ENCODE results near the gene ZSWIM8.
A peak's percentile ranks its signal among the peaks of the same experiment; 100 is the strongest.
"Not testable (repeated sequence)": the region's sequence is repeated elsewhere in the genome, so short reads cannot be mapped to it uniquely, and the experiment has no call there.

ZSWIM8 gene

DNA sequence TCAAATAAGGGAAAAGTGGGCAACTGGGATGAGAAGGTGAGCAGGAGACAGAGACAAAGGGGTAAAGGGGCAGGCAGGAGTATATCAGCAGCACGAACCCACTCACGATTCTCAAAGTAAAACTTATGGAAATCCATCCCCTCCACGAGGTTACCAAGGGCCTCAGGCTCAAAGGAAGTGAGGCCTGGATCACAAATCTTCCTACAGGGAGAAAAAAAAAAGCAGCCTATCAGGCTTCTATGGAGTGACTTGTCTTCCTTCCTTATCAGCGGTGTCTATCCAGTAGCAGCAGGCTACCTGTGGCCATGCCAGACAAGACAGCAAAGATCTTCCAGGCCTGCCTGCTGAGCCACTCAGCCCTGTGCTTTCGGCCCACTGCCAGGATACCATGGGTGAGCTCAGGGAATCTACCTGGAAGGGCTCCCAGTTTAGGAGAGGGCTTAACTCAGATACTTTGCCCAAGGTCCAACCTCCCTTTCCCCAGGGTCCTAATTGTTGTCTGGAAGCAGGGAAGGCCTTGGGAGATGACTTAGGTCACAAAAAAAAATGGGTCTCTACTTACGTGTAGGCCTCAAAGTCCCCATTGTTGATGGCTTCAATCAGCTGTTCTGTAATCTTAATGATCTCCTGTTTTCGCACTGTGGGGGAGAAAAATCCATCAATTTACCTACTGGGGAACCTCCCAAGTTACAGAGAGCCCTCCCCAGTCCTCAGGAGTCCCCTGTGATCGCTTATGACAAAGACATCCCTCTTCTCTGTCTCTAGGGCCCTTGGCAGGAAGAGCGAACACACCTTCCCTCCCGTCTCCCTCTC, 31.7 kb downstream of the ZSWIM8 start:
- DNase-seq (no peak), ATAC-seq (no peak)

DNA sequence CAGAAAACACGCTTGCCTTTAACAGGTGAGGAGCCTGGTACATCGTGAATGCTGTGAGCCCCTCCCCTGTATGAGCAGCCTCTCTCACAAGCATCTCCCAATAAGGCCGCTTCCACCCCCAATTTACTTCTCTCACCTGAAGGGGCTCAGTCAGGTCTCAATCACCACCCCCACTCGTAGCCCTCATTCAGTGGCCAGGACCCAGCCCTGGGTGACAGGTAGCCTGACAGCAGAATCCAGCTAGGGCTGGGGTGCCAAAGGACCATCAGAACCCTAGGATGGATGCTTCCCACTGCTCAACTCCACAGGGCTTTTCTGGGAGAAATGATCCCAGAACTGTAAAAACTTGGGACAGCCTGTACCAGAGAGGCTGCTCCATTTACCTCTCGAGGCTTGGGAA, 32.4 kb downstream of the ZSWIM8 start:
- ATAC-seq (no peak), DNase-seq (no peak)

DNA sequence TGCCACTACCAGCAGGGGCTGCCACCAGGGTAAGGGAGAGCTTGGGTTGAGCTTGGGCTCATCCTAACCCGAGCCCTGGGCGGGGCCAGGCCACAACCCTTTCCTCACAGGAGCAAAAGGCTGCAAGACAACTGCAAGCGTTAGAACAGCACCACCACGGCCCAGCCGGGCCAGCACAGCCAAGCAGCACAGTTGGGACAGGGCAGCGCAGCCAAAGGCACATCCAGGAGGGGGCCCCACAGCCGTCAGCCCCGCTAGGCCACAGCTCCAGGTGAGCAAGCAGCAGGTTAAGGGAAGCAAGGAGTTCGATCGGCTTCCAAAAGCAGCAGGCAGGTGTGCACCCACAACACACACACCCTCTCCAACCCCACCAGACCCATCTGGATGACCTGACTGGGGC, 33.0 kb downstream of the ZSWIM8 start:
- no peak for DNase-seq
- ATAC-seq, result no peak

DNA sequence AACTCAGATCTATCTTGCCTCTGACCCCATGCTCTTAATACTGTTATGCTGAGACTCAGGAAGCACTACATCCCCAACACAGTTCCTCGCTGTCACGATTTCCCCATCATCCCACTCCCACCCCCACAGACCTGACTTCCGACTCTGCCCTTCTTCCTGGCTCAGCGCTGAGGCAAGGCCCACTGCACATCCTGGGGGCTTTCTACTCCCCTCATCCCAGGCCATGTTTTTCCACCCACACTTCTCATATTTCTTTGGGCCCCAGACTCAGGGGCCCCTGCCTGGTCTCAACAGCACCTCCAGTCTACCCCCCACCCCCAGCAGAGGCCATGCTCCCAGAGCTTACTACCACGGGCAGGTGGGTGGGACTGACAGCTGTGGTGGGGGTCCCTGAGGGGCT, 33.7 kb downstream of the ZSWIM8 start:
- no peak for DNase-seq
- no peak for ATAC-seq

DNA sequence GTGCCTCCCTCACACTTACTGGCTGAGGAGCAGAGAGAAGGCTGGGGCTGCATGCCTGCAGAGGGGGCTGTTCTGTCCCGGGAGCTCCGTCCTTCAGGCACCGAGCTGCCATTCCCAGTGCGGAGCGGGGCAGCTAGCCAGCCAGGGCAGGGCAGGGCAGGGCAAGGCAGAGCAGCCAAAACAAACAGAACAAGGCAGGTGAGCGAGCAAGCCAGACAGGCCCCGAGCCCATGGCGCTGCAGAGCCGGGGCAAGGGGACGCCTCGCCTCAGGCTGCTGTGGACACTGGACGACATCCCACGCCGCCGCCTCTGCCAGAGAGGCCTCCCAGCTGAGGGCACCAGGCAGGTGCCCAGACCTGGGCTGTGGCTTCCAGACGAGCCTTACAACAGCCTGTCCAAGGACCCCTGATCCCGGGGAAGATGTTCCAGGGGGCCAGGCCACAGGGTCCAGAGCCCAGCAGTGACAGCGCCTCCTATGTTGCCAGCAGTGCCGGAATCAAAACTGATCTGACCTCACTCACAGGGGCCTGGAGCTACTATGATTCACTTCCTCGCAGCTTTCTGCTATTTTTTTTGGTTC, 34.2 kb downstream of the ZSWIM8 start:
- DNase-seq, result no peak
- ATAC-seq, result no peak

DNA sequence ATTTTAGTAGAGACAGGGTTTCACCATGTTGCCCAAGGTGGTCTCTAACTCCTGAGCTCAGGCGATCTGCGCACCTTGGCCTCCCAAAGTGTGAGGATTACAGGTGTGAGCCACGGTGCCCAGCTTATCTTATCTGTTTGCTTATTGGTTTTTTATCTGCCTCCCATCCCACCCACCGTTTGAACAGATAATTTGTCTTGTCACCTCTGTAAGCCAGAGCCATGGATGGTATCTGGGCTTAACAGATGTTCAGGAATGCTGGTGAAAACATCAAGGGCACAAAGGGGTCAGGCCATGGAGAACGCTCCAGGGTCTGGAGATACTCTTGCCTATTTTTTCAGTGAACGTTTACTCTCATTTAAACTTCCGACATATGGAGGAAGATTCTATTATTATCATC, 38.0 kb downstream of the ZSWIM8 start:
- ATAC-seq (no peak), DNase-seq (no peak)

DNA sequence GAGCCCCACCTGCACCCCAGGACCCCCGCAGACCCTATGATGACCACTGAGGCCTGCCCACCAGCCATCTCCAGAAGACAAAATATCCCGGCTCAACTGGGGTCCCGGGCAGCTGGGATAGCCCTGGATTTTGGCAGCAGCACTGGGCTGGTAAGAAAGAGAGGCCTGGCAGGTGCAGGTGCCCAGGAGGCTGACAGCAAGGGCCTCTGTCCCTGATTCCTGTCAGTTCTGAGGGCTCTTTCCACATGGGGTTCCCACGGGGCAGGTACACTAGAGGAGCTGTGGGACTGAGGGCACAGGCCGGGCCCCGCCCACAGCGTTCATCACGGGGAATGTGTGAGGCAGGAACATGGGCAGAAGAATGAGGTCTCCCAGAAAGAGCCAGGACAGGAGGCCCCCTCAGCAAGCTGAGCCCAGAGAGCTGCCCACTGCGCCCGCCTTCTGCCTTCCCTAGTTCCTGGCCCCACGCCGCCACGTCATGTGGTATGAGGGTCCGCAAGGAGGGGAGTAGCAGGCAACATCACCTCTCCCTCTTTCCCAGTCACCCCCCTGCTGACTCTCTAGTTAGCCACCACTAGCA, 38.8 kb downstream of the ZSWIM8 start:
- ATAC-seq, result peak; percentile 21
- DNase-seq, result no peak

DNA sequence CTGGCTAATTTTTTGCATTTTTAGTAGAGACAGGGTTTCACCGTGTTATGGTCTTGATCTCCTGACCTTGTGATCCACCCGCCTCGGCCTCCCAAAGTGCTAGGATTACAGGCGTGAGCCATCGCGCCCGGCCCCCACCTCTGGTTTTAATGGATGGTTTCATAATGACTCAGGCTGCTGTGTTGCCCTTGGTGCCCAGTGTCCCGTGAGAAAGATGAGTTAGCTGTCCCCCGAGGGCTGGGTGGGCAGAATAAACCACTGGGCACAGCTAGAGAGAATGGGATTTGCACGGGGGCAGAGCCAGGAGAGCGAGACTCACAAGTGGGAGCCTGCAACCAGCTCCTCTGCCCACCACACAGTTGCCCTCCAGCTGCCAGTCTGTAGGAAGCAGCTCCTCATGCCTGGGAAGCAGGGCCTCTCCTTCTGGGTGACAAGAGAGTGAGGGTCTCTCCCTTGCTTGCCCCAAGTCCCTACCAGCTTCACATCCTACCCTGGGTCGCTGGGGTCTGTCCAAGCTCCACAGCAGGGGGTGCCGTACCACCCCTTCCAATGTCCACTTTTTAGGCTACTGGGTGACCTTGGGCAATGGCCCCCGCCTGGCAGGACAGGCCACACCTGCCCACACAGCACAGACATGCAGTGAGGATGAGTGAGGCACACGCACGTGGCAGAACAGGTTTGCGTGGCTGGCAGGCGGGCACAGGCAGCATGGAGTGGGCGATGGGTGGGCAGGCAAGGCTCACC, 42.1 kb downstream of the ZSWIM8 start:
- DNase-seq, result no peak
- ATAC-seq, result no peak

DNA sequence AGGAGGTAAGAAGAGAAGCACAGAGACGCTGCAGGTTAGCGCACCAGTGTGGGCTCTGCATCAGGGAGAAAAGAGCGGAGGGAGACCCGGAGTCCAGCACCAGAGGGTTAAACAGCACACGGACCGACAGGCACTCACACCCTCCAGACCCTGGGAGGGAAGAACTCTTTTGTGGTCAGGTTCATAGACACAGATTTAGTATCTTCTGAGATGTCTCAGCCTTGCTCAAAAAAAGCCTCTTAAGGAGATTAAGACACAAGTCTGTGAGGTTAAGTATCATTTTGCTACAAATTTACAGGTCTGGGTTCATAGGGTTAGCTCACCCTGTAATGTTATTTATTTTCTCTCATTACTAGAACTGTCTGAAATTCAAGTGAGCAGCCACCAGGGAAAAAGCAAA, 42.8 kb downstream of the ZSWIM8 start:
- no peak for ATAC-seq

DNA sequence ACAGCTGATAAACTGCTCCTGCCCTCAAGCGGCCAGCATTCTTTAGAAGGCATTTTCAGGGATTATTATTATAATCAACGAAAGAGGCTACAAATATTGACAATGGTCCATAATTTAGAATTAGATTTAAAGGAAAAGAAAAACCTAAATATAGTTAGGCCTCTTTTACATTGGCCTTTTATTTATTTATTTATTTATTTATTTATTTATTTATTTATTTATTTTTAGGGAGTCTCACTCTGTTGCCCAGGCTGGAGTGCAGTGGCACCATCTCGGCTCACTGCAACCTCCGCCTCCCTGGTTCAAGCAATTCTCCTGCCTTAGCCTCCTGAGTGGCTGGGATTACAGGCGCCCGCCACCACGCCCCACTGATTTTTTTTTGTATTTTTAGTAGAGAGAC, 43.7 kb downstream of the ZSWIM8 start:
- ATAC-seq, DNase-seq: not testable (repeated sequence)

More for the DNA sequence above, 42.8 kb downstream of the ZSWIM8 start:
- DNase-seq, result no peak

DNA sequence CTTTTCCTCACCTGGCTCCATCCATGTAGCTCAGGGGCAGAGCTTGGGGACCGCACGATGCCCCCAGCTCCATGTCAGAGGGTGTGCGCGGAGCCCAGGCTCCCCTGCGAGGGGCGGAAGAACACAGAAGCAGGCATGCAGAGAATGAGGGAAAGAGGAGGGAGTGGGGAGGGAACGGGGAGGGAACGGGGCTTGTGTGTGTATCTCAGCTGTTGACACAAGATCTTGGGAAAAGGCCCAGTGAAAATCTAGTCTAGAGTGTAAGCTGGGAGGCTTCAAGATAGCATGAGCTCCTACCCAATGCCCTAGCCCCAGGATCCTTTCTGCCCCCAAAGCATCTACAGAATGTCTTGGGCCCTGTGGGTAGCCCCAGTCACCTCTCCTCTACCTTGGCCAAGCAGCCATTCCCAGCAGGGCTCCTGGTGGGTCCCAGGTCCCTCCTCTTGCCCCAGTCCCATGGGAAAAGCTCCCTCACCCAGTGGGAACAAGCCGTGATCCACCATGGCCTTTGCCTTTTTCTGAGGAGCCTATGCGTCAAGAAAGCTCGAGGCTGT, 51.1 kb downstream of the ZSWIM8 start:
- ATAC-seq, result no peak
- no peak for DNase-seq

DNA sequence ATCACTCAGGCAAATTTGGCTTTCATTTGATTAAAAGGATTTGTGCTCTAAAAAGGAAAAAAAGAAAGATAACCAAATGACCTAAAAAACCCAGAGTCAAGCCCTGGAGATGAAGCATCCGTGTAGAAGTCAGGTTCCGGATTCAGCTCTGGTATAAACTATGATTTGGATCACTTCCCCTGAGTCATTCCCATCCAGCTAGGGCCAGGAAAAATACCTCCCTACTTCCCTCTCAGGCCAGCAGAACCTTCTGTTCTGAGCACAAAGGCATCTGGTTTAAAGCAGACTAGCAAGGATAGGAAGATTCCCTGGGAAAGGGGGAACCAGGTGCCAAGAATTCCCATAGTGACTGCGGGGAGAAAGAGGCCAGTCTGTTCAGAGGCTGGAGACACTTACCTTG, 51.7 kb downstream of the ZSWIM8 start:
- DNase-seq (no peak), ATAC-seq (no peak)

DNA sequence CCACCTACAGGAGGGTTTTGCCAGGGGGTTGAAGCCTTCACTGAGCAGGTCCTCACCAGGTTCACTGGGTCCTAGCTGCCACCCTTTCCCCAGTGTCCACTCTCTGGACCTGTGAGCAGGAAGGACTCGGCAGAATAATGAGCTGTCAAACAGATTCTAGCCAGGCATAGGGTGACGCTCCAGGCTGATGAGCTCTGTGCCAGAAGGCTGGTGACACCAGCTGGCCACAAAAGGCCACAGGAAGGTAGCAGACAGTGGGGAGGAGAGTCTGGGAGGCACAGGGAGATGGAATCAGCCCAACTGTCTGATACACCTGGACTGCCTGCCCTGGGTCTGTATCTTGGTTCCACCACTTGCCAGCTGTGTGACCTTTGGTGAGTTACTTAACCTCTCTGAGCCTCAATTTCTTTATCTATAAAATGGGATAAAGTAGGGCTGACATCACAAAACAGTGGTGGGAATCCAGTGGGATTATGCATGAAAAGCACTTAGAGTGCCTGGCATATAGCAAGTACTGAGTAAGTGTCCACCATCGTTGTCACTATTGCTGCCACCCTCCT, 52.7 kb downstream of the ZSWIM8 start:
- DNase-seq (no peak), ATAC-seq (no peak)

DNA sequence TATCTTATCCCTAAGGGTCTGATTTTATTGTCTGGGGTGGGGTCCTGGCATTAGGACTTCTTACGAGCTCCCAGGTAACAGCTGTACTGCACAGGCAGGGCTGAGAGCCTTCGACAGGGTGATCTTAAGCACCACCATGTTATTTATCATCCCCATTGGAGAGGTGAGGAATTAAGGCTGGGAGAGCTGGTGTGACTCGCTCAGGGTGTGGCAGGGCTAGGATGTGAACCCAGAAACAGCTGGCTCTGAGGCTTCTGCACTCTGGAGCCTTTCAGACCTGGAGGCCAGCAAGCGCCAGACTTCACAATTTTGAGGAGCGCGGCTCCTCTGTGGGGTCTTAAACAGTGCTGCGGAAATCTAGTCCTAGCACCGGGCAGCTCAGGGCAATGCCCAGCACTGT, 53.4 kb downstream of the ZSWIM8 start:
- no peak for ATAC-seq
- no peak for DNase-seq

DNA sequence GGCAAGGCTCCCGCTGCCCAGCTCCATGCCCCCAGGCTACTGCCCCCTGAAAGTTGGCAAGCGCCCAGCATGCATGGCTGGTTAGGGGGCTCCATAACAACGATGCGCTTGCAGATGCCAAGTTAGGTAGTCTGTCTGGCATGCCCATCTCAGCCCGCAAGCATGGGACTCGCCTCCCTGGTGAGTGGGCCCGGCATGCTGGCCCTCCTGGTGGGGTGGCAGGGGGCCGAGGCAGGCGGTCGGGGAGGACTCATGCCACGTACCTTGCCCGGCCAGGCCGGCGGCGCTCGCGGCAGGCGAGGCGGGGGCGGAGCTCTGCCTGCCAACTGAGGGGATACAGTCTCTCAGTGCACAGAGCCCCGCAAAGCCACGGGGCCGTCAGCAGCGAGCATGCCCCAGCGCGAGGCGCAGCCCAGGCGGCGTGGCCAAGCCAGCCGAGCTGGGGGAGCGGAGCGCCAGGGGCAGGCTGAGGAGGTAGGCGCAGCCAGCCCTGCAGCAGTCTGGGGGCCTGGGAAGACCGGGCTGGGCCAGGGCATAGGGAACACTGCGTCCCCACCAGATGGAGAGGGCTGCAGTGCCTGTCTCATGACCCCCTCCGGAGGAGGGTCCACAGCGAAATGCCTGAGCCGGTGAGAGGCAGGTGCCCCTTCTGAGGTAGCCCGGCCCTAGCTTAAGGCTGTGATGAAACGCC, 54.0 kb downstream of the ZSWIM8 start:
- DNase-seq (no peak), ATAC-seq (no peak)

DNA sequence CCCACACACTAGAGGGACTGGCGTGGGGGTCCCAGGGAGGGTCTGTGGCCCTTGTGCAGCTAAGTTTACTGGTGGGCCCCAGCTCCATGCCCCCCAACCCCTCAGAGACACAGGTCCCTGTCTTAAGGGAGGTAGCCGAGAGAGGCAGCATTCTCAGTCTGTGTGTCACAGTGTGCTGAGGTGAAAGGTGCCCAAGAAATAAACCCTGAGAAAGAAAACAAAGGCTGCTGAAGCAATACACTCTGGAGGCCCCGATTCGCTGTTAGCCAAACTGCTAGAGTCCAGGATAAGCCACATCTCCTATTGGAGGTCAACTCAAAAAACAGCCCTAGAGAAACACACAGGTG, 54.6 kb downstream of the ZSWIM8 start:
- DNase-seq (no peak), ATAC-seq (no peak)

DNA sequence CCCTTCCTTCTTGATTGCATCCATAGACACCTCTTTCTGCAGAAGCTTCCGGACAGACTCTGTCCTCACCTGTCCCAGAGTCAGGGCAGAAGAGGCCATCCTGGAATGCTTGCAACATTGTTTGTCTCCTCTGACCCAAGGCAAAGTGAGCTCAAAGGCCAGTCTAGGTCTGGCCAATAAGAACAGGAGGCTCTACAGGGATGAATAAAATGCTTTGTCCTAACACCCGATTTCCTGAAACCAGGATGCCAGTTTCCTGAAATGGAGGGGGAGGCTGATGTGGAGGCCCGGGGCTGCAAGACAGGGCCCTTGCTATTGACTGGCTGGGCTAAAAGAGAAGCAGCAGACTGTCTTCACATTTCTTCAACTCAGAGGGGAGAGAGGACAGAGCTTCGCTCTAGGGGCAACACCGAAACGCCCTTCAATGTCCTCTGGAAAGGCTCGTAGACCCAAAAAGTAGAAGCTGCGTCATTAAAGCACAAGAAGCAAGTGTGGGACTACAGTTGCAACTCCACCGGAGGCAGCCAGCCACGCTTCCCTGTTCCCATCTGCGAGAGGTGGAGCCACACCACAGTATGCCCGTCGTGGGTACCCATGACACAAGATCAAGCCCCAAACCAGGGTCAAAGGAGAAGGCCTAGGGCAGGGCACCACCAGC, 55.1 kb downstream of the ZSWIM8 start:
- DNase-seq (no peak), ATAC-seq (no peak)

DNA sequence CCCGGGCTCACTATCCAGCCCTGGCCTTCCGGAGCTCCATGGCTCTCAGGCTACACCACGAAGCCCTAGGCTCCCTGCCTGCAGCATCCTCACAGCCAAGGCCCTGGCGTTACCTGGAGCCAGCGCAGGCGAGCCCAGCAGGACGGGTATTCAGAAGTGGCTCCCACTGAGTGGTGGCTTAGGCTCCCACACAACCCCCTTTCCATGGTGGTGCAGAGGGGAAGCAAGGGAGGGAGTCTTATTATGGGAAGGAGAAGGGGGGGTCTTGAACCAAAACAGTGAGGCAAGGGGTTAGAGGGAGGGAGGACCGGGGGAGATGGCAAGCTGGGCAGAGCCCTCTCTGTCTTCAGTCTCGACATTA, 55.6 kb downstream of the ZSWIM8 start:
- no peak for ATAC-seq
- no peak for DNase-seq

DNA sequence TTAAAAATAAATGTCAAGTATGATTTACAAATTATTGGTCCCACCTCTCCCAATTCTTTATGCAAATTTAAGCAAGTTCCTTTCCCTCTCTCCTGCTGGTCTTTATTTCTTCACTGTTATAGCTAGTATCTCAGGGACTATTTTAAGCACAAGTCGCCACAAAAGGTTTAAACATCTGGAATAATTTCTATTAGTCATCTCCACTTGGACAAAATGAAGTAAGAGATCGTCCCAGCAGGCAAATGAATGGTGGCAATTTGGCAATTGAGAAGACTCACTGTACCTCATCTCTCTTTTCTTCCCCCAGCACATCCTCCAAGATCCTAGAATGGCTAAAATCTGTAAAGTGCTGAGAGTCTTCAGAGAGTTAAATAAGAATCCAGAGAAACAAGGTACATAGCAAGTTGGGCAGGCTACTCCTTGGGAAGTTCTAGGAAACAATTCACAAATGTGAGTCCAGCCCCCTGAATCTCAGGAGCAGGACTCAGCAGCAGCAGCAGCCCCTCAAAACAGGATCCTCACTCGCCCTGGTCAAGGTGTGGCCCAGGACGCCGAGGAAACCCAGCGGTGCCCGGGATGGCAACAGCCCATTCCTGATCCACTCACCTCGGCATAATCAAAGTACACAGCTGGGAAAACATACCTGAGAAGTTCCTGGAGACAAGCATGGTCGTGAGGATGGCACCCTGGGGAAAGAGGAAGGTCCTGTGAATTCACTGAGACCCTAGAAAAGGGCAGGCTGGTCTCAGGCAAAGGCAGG, 56.3 kb downstream of the ZSWIM8 start:
- DNase-seq, result no peak
- ATAC-seq, result no peak

DNA sequence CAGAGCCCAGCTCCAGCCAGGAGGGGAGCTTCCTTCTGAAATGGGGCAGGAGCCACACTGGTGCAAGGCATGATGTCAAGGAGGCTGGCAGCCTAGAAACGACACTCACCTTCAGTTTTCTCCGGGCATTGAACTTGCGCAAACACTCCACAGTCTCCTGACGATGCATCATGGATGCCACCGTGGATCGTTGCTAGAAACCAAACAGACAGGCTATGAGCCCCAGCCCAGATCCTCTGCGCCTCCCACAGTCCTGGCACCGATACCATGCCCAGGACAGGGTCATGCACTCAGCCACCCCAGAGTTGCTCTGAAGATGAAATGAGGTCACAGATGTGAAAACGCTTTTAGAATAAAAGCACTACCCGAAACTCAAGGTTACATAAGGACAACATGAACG, 56.9 kb downstream of the ZSWIM8 start:
- DNase-seq (no peak), ATAC-seq (no peak)

DNA sequence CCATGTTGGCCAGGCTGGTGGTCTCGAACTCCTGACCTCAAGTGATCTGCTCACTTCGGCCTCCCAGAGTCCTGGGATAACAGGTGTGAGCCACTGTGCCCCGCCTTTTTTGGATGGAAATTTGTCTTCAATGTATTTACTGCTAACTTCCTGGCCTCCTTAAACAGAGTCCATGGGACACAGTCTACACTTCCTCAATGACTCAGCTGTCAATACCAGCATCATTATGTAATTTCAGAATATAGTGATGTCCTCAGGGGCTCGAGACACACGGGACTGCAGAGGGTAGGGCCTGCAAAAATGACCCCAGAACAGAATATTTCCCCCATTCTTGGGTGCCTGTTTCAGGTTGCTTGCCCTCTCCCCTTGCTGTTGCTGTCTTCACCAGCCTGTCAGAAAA, 57.9 kb downstream of the ZSWIM8 start:
- ATAC-seq (no peak), DNase-seq (no peak)

All from stimulated activated naive CD8-positive, alpha-beta T cell treated with anti-CD3 and anti-CD28 coated beads, Interleukin-15, Interleukin-2, amounts not matched to agents 100 U/mL and 50 U/mL, for 24 hours (primary cell).